Measurements from ENCODE around the gene STK17B. TPM values are rescaled to one million over a fixed set of nuclear protein-coding genes. Genes with fewer than 3 reads are reported as not detected.

The STK17B gene
- total RNA-seq, 1 experiment from 2014 or later = 14.9 TPM

DNA sequence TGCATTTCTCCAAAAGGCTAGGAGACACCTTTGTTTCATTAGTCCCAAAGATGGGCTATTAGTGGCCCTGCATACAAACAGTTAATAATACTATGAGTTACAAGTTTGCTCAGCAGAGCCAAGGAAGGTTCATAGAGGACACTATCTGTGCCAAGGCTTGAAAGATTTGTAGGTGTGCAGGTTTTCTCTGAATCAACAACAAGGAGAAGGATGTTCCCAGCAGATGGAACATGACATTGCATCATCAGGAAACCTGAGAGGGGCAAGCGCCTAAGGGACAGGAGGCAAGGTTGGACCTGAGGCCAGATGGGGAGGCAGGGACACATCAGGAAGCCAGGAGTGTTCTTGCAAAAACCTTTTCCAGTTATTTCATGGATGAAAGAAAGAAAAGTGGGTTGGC is 35.4 kb upstream of the STK17B start:
- Histone ChIP-seq H3K79me2 (ENCODE audit: low read depth) (no peaks in the 10 kb centered on the region), H3K4me1 (replicated peaks; ENCODE audit: insufficient read depth) (peaks cover 40% of the 10 kb centered on the region), H3K36me3 (ENCODE audit: low read depth) (no peaks in the 10 kb centered on the region), H4K20me1 (ENCODE audit: insufficient read depth) (no peaks in the 10 kb centered on the region), H3K9me3 (ENCODE audit: insufficient read depth, low read depth) (no peaks in the 10 kb centered on the region), H3F3A (ENCODE audit: insufficient read depth, low read depth) (peaks cover 4% of the 10 kb centered on the region; the same call in 1 of the 2 replicates), H3K9me2 (ENCODE audit: insufficient read depth) (no peaks in the 10 kb centered on the region), H2AFZ (no peak overlapping the region; the same call in 1 of the 2 replicates), H3K27me3 (ENCODE audit: insufficient read depth, low read depth) (no peaks in the 10 kb centered on the region), H3K4me3 (no peak overlapping the region), H3K4me2 (peak overlapping the region; percentile 13; the same call in 1 of the 2 replicates), H3K27ac (no peak overlapping the region)
- intact Hi-C loops (cut with micrococcal nuclease; ENCODE audit: unreplicated experiment) = loop anchor here (5.0 kb wide), 1 partner anchor 35 kb away; the partner anchor contains the start of gene STK17B
- CTCF ChIA-PET = no interaction called here
- BruUV-seq (replicated peaks) = no TSS peak
- POLR2A ChIA-PET (ENCODE audit: unreplicated experiment) = no interaction called here
- TF ChIP-seq EZH2 (IDR thresholded peaks at IDR 0.05; ENCODE audit: low read depth) = no peak
- TF ChIP-seq, protein P1, sequence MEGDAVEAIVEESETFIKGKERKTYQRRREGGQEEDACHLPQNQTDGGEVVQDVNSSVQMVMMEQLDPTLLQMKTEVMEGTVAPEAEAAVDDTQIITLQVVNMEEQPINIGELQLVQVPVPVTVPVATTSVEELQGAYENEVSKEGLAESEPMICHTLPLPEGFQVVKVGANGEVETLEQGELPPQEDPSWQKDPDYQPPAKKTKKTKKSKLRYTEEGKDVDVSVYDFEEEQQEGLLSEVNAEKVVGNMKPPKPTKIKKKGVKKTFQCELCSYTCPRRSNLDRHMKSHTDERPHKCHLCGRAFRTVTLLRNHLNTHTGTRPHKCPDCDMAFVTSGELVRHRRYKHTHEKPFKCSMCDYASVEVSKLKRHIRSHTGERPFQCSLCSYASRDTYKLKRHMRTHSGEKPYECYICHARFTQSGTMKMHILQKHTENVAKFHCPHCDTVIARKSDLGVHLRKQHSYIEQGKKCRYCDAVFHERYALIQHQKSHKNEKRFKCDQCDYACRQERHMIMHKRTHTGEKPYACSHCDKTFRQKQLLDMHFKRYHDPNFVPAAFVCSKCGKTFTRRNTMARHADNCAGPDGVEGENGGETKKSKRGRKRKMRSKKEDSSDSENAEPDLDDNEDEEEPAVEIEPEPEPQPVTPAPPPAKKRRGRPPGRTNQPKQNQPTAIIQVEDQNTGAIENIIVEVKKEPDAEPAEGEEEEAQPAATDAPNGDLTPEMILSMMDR (conservative IDR thresholded peaks at IDR 0.05) = no peak
- peak; percentile 6 to 65 for DNase-seq

DNA sequence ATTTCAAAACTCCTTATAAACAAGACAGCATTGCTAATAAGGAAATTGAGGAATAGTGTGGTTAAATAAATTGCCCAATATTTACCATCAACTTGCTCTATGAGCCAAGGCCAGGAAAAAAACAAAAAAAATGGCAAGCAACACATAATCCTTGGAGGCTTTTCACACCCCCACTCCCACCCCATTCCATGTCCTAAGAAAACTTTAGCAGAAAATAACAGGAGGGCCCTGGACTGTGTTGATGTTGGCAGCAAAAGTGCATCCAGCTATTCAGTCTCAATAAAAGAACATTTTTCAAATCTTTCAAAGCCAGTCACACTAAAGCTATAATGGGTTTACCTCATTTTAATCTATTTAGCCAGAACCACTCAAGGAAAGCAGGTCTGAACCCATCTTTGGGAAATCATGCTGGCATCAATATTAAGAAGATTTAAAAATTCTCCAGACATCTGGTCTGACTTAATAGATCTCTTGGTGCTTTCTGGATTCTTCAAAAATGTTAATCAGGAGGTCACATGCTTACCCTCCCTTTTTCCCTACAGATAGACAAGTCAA is 34.6 kb upstream of the STK17B start:
- CTCF ChIA-PET = no interaction called here
- Histone ChIP-seq H3K4me2 (no peak overlapping the region), H3K27ac (no peak overlapping the region), H3K27me3 (ENCODE audit: insufficient read depth, low read depth) (no peaks in the 10 kb centered on the region), H3K36me3 (ENCODE audit: low read depth) (no peaks in the 10 kb centered on the region), H2AFZ (no peak overlapping the region; the same call in 1 of the 2 replicates), H4K20me1 (ENCODE audit: insufficient read depth) (no peaks in the 10 kb centered on the region), H3K9me3 (ENCODE audit: insufficient read depth, low read depth) (no peaks in the 10 kb centered on the region), H3K79me2 (ENCODE audit: low read depth) (no peaks in the 10 kb centered on the region), H3K9me2 (ENCODE audit: insufficient read depth) (no peaks in the 10 kb centered on the region), H3K4me1 (replicated peaks; ENCODE audit: insufficient read depth) (peaks cover 40% of the 10 kb centered on the region), H3F3A (ENCODE audit: insufficient read depth, low read depth) (peaks cover 4% of the 10 kb centered on the region; the same call in 1 of the 2 replicates), H3K4me3 (no peak overlapping the region)
- POLR2A ChIA-PET (ENCODE audit: unreplicated experiment) = no interaction called here
- BruUV-seq (replicated peaks) = no TSS peak
- TF ChIP-seq EZH2 (IDR thresholded peaks at IDR 0.05; ENCODE audit: low read depth) = no peak
- TF ChIP-seq, protein P1 (conservative IDR thresholded peaks at IDR 0.05) = no peak
- DNase-seq = no peak
- intact Hi-C loops (cut with micrococcal nuclease; ENCODE audit: unreplicated experiment) = loop anchor here (5.0 kb wide), 1 partner anchor 34 kb away; the partner anchor contains the start of gene STK17B

DNA sequence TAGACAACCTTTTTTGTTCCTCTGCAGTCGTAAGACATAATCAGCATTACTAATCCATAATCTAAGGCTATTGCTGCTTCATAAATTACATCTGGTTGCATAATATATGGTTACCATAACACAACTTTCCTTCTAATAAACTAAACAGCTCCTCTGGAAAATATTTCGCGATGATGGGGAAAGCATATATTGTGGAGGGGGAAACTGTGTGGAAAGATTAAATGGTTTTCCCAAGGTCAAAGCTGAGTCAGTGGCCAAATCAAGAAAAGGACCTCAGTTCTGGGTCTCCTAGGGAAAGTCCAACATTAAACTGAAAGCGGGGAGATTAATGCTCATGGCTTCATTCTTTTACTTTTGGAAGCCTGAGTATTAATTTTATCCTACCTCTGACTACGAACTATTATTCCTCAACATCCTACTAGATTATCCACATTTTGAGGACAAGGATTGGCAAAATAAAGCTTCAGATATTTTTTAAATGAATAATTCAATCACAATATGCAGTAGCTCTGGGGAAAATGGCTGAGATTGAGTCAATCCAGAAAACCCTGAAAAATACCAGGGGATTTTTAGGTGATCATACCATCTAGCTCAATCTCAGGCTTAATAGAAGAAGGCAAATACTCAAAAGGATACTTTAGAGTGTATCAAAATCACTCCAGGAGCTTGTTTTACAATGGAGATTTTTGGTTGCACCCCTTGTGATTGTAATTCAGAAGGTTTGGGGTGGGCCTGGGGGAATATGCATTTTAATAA is 33.8 kb upstream of the STK17B start:
- TF ChIP-seq, protein P1 (conservative IDR thresholded peaks at IDR 0.05) = no peak
- no peak for TF ChIP-seq EZH2 (IDR thresholded peaks at IDR 0.05; ENCODE audit: low read depth)
- H4K20me1 ChIP-seq (ENCODE audit: insufficient read depth) = no peaks in the 10 kb centered on the region
- H3K9me2 ChIP-seq (ENCODE audit: insufficient read depth) = no peaks in the 10 kb centered on the region
- H2AFZ ChIP-seq = no peak overlapping the region
- no peak for DNase-seq
- no peaks in the 10 kb centered on the region for H3K9me3 ChIP-seq (ENCODE audit: insufficient read depth, low read depth)
- intact Hi-C loops (cut with micrococcal nuclease; ENCODE audit: unreplicated experiment) = loop anchor here (5.0 kb wide), 1 partner anchor 33 kb away; the partner anchor contains the start of gene STK17B
- H3K4me2 ChIP-seq = no peak overlapping the region
- ChIA-PET POLR2A (ENCODE audit: unreplicated experiment) (no interaction called here), CTCF (no interaction called here)
- no peak overlapping the region for H3K4me3 ChIP-seq
- H3K27ac ChIP-seq = no peak overlapping the region
- BruUV-seq (replicated peaks) = no TSS peak
- no peaks in the 10 kb centered on the region for H3K79me2 ChIP-seq (ENCODE audit: low read depth)
- H3K27me3 ChIP-seq (ENCODE audit: insufficient read depth, low read depth) = no peaks in the 10 kb centered on the region
- H3K4me1 ChIP-seq (replicated peaks; ENCODE audit: insufficient read depth) = peaks cover 40% of the 10 kb centered on the region
- peaks cover 4% of the 10 kb centered on the region; the same call in 1 of the 2 replicates for H3F3A ChIP-seq (ENCODE audit: insufficient read depth, low read depth)
- H3K36me3 ChIP-seq (ENCODE audit: low read depth) = no peaks in the 10 kb centered on the region

Measured in PC-9 (cell line).